GM08714 (cell line): Measurements from ENCODE around the gene DSCAM.

Source experiments
- H3K4me3 ChIP-seq: fragments of 200-500 bp; sonication (Bioruptor generic); 2 replicates; pipeline ENCODE4 v1.5.1; 2014; ENCODE audit warnings: mild to moderate bottlenecking, low read length, inconsistent platforms
- ZNF274 ChIP-seq: IDR thresholded peaks from 2 replicates; pipeline ENCODE4 v1.6.1; 2012; ENCODE audit warnings: mild to moderate bottlenecking, low read depth, low read length

DSCAM gene

DNA sequence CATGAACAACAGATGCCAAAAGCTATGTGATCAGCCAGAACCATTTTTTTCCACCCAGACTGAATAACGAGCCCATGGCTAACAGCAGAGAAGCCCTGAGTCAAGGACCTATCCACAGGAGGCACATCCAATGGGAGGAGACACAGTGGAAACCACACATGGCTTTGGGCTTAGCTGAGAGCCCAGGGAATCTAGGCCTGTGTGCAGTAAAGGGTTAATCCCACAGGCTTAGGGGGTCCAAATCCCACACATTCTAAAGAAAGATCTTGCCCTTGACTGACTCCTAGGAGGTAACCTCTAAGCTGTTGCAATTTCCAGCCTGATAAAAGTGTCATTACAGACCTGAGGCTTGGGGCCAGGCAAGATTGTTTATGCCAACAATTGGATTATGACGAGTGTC is 194.5 kb downstream of the DSCAM start:
- no peak for TF ChIP-seq ZNF274
- no peak overlapping the region for H3K4me3 ChIP-seq

DNA sequence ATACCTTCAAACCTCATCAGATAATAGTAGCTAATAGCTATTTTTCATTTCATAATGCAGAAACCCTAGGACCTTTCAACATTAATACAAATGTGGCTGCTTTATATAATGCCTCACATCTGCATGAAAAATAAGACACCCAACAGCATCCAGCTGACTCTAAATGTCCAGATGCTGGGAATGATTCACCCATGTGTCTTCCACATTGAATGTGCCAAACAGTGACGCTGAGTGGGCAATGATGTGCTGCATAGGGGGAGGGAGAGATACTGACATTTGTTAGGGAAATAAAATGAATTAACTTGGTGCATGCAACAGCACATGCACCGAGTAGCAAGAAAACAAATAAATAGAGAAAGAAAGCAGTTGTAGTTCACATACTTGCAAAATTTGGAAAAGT is 199.3 kb downstream of the DSCAM start:
- H3K4me3 ChIP-seq = no peak overlapping the region
- no peak for TF ChIP-seq ZNF274

DNA sequence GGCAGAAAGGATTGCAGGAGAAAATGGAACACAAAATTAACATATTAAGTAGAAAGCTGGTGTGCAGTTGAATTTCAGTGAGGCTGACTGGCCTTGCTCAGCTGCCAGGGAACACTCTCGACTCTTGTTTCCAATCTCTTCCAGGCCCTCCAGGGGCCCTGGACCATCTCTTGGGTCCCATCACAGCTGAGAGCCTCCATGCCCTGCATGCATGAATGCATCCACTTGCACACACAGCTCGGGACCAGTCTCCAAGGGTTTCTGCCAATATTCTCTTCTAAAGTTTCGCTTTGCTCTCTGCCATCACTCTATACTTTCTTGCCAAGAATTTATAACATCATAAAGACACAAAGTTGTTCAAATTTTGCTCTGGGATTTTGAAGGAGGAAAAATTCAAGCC is 200.3 kb downstream of the DSCAM start:
- TF ChIP-seq ZNF274 = no peak
- H3K4me3 ChIP-seq = no peak overlapping the region

DNA sequence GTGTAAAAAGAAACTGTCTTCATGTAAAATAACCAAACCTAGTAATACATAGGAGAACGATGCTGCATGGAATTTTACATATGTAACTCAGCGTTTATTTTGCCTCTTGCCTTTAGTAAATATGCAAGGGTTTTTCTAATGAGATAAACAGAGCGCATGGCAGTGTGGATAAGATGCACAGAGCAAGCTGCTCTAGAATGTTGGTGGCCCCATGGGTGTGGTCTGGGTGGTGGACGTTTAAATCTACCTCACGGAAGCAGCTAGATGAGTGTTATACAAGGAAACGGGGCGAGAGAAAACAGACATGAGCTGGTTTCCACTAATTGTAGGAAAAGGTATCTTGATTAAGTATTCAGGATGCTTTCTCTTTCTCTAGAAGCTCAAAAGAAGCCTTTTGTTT is 205.9 kb downstream of the DSCAM start:
- H3K4me3 ChIP-seq = no peak overlapping the region
- TF ChIP-seq ZNF274 = no peak

DNA sequence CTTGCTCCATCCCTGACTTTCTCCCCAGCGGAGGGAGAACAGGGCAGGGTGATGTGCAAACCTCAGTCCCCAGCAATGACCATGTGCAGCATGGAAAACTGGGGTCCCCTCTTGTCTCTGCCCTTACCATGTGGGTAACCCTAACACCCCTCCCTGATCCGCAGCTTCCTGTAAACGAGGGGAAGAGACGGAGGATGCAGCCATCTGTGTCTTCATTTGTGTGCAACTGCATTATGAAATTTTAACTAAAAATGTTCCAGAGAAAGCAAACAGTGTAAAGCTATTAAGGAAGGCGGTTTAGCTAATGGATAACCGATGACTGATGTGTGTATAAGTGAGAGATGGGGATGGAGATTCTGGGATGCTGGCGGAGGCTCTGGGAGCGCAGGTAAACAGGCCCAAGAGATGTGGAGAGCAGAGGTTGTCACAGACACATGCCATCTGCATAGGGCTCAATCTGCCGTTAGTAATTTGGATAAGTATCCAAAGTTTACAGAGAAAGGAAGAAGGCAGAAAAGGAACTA is 206.6 kb downstream of the DSCAM start:
- no peak overlapping the region for H3K4me3 ChIP-seq
- no peak for TF ChIP-seq ZNF274

DNA sequence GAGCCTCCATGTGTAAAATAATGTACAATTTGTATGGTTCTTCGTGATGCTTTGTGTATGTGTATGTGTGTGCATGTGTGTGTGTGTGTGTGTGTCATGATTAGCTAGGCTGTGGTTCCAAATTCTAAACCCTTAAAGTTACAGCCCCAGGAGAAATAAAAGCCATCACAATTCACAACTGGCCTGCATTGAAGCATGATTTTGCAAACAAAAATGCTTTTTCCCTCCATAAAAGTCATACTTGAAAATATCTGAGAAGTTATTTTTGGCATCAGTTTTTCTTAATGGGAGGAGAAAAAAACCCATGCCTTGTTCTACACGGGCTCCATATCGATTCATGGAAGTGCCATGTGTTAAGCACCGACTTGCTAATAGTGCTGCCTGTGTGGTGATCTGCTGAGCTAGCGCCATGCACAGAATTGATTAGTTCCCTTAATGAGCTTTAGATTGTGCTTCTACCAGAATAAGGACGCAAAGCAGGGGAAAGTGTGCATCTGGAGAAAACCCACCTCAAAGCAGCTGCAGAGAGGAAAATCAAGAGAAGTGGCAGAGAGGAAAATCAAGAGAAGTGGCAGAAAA is 207.3 kb downstream of the DSCAM start:
- no peak overlapping the region for H3K4me3 ChIP-seq
- TF ChIP-seq ZNF274 = no peak

DNA sequence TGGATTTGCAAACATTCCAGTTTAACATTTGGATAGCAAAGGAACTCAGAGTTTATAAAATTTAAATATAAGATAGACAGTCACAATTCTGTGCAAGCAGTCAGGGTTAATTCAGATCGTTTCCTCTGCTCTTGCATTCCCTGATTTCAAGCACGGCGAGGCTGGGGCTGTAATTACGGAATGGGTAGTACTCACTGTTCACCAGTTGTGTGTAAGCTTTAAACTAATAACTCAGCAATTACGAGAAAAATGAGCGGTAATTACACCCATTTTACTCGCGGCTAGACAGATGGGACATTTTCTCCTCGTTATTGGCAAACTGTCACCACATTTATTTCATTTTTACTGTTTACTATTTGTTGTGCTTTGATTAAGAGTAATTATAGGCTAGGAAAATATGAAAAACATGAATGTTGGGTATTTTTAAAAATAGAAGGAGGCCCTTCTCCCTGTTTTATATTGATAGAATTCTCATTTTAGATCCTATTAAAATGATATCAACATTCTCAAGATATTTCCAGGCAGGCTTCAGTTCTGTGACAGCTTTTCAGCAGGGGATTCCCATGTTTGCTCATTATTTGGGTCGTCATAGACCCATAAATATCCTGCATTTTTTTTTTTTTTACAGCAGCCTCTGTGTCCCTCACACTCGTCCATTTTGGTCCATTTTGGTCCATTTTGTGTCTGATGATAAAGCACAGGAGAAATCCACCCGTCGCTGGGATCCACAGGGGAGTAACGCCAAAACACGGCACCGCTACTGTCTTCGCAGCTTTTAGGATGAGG is 208.3 kb downstream of the DSCAM start:
- no peak overlapping the region for H3K4me3 ChIP-seq
- no peak for TF ChIP-seq ZNF274

DNA sequence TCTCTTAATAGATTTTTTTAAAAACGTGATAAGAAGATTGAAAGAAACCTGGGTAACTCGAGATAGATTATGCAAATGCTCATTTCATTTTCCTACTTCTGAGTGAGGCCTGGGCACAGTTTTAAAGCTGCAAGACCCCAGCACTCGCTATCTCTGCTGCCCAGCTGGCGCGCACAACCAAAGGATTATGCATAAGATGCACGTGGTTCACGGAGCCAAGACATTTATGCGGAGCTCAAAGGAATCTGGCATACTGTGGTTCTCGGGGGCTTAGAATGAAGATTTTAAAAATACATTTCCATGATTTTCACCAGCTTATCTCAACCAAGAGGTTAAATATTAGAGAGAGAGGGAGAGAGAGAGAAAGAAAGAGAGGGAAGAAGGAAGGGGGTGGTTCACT is 210.9 kb downstream of the DSCAM start:
- no peak overlapping the region for H3K4me3 ChIP-seq
- TF ChIP-seq ZNF274 = no peak

DNA sequence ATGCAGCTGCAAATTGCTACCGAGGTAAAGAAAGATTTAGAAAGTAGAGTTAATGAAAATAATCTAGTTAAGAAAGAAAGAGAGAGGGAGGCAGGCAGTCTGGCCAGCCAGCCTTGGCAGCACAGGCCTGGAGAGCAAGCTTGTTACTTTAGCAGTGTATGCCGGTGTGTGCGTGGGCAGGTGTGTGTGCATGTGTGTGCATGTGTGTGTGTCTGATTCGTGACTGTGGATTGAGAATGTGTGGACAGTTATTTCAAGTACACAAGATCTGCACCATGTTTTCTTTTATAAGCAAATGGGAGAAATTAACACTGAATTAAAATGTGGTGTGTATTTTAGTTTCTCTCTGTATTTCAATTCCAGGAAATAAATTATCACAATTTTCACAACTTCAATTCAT is 211.6 kb downstream of the DSCAM start:
- H3K4me3 ChIP-seq = no peak overlapping the region
- no peak for TF ChIP-seq ZNF274

DNA sequence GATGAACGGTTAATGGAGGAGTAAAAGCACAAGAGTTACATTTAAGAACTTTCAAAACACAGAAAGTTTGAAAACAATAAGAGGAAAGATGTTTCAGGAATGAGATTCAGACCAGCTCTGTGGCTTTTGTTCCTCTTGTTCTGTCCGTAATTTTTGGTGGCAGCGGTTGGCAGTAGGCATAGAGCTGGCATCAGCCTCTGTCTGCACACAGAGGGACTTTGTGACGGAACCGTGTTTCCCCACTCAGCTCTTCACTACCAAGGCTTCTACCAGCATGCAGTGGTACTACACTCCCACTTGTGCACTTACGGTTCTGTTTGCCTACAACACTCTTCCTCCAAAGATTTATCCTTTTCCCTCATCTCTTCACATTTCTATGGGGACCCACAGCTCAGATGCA is 212.8 kb downstream of the DSCAM start:
- no peak for TF ChIP-seq ZNF274
- no peak overlapping the region for H3K4me3 ChIP-seq

DNA sequence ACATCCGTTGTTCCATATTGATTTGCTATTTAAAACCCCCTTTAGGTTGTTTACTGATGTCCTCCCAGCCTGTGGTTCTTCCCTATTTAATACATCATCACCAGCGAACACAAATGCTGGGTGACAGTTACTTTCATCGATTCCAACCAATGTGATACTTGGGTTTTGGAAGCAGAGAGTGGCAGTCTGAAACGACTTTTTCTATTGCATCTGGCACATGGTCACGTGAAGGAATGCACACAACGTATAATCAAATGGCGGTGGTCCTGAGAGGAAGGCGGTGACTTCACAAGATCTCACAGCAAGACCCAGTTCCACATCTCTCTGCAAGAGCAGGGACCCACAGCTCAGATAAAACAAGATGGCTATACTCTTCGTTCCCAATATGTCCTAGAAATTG is 213.9 kb downstream of the DSCAM start:
- no peak overlapping the region for H3K4me3 ChIP-seq
- no peak for TF ChIP-seq ZNF274

DNA sequence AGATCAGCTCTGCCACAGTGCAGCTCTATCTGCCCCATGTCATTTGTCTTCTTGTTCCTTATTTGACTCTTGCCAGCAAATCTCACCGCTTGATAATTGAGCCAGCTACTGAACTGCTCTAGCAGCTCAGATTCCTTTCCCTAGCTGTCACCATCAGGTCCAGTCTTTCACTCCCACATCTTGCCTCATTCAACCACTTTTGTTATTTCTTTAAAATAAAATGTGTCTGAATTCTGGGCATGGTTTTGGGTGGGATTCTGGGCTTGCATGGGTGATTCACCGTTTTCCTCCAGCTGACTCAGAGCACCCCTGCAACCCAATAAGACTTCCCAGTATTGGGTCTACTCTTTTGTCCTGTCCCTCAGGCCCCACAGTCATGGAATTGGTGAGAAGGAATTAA is 215.7 kb downstream of the DSCAM start:
- TF ChIP-seq ZNF274 = no peak

DNA sequence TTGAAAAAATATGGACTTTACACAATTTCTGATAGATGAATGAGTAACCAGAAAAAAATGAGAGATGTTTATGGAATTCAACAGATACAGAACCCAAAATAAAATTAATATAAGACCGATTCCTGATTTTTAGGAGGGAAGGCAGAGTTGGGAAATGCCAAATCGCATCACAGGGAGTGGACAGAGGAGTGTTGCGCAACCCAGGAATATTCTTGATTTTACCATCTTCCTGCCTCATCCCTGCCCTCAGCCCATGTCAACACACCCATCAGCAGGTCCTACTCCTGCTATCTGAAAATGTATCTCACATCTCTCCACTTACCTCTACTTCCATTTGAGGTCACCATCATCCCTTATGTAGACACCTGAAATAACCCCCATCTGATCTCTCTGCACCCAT is 221.0 kb downstream of the DSCAM start:
- H3K4me3 ChIP-seq = no peak overlapping the region
- TF ChIP-seq ZNF274 = no peak

More for the DNA sequence above, 215.7 kb downstream of the DSCAM start:
- H3K4me3 ChIP-seq = no peak overlapping the region

DNA sequence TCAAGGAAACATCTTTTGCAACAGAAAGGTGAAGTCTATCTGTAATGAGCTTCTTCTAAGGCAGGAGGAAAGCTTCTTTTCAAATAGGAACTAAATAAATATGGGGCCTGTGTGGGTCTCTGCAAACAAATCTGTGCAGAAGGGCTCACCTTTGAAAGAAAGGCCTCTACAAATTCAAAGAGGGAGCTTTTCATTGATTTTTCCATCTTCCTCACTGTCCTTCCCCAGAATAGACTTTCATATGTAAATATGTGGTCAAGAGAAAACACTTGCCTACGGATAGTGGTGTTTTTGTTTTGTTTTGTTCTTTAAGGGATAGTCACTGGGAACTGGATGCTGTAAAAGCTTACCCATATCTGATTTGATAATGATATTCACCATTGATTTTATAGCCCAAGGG is 223.4 kb downstream of the DSCAM start:
- no peak for TF ChIP-seq ZNF274
- H3K4me3 ChIP-seq = no peak overlapping the region

DNA sequence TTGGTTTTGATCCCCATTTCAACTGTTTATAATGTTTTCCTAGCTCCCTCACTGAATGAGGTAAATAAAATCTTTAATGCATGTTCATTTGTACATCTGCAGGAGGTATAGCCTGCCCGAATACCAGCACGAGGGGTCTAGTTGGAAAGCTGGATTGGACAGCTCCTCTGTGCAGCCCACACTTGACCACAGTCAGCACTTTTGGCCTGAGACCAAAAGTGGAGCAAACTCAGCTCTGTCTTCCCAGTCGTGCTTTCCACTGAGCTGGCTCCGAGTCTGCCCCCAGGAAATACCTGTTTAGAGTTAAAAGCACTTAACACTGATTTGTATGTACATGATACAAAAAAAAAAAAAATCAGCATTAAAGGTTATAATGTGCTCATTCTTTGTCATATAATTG is 224.4 kb downstream of the DSCAM start:
- no peak overlapping the region for H3K4me3 ChIP-seq
- TF ChIP-seq ZNF274 = no peak
